ENCODE data around the gene L1CAM.
A peak's percentile ranks its signal among the peaks of the same experiment; 100 is the strongest.

L1CAM gene

GRCh38 chrX:153863251-153863991 lies 22.6 kb downstream of the L1CAM start:
- no peak for DNase-seq

- DNase-seq, result no peak
These were observed 23.4 kb downstream of the L1CAM start for GRCh38 chrX:153862369-153863250.

GRCh38 chrX:153861733-153862310 lies 24.2 kb downstream of the L1CAM start:
- DNase-seq, result no peak

GRCh38 chrX:153861151-153861550 lies 24.8 kb downstream of the L1CAM start:
- DNase-seq, result no peak

- DNase-seq, result no peak
These were observed 28.5 kb downstream of the L1CAM start for GRCh38 chrX:153857348-153857903.

- no peak for DNase-seq
These were observed 31.3 kb downstream of the L1CAM start for GRCh38 chrX:153854702-153855101.

- no peak for DNase-seq
These were observed 32.1 kb downstream of the L1CAM start for GRCh38 chrX:153853902-153854267.

- DNase-seq, result no peak
These were observed 32.6 kb downstream of the L1CAM start for GRCh38 chrX:153853180-153853901.

- DNase-seq, result no peak
These were observed 34.0 kb downstream of the L1CAM start for GRCh38 chrX:153851981-153852380.

GRCh38 chrX:153848325-153848724 lies 37.6 kb downstream of the L1CAM start:
- no peak for DNase-seq

- DNase-seq, result no peak
These were observed 40.1 kb downstream of the L1CAM start for GRCh38 chrX:153845842-153846241.

GRCh38 chrX:153845195-153845594 lies 40.8 kb downstream of the L1CAM start:
- no peak for DNase-seq

GRCh38 chrX:153844509-153845082 lies 41.4 kb downstream of the L1CAM start:
- DNase-seq, result no peak

GRCh38 chrX:153836921-153837320 lies 49.1 kb downstream of the L1CAM start:
- DNase-seq, result no peak

- DNase-seq, result no peak
These were observed 53.2 kb downstream of the L1CAM start for GRCh38 chrX:153832728-153833127.

GRCh38 chrX:153831429-153832150 lies 54.4 kb downstream of the L1CAM start:
- no peak for DNase-seq

GRCh38 chrX:153830640-153831428 lies 55.1 kb downstream of the L1CAM start:
- DNase-seq, result no peak

GRCh38 chrX:153829799-153830639 lies 56.0 kb downstream of the L1CAM start, which contains the start of gene PDZD4:
TSS of gene PDZD4 (minus strand) at chrX:153830544. CDS start at chrX:153830298, 246 bp downstream.
- peak; percentile 68 for DNase-seq

GRCh38 chrX:153829549-153829798 lies 56.5 kb downstream of the L1CAM start:
- no peak for DNase-seq

All from activated effector memory CD4-positive, alpha-beta T cell treated with anti-CD3 and anti-CD28 coated beads, Interleukin-2, amount 50 U/mL, for 16 hours (primary cell).